Right cardiac atrium (tissue), 5 donors: ENCODE measurements around the gene YDJC. TPM values are rescaled to one million over a fixed set of nuclear protein-coding genes. Genes with fewer than 3 reads are reported as not detected.
A peak's percentile ranks its signal among the peaks of the same experiment; 100 is the strongest.
"Not testable (repeated sequence)": the region's sequence is repeated elsewhere in the genome, so short reads cannot be mapped to it uniquely, and the experiment has no call there.

Experiments used
- ATAC-seq, 2 donors: fragments of 200-7000 bp; cut with Tn5 transposase; one replicate each; pipeline versions ENCODE4 v1.8.0 to v1.9.1; 2020; ENCODE audit warnings: moderate library complexity in 2 of 2, mild to moderate bottlenecking in 1 of 2
- DNase-seq, 3 donors: peaks; one replicate each; pipeline ENCODE4 v3.0.0-alpha.2; 2020
- H3K27ac ChIP-seq: one replicate; pipeline ENCODE4 v1.5.1; 2013; ENCODE audit warnings: mild to moderate bottlenecking, low read length, control low read depth, moderate library complexity
- H3K27me3 ChIP-seq: one replicate; pipeline ENCODE4 v1.6.1; 2013; ENCODE audit not compliant: control insufficient read depth, insufficient read depth
- H3K4me1 ChIP-seq: one replicate; pipeline ENCODE4 v1.6.1; 2013; ENCODE audit warnings: low read length; ENCODE audit not compliant: control insufficient read depth, insufficient read depth
- H3K4me3 ChIP-seq: one replicate; pipeline ENCODE4 v1.5.1; 2013; ENCODE audit warnings: low read length, control low read depth
- H3K9me3 ChIP-seq: one replicate; pipeline ENCODE4 v1.6.1; 2013; ENCODE audit warnings: low read length; ENCODE audit not compliant: control insufficient read depth
- WGBS: extraction: QIAGEN DNeasy Blood & Tissue Kit; methylation state at CpG from one replicate; pipeline ENCODE4 v1.1.7; 2013; 5-methylcytosine and 5-hydroxymethylcytosine counted together
- intact Hi-C, 4 donors: fragments of 100-400 bp; cut with DNase I; formaldehyde crosslinking; loops; one replicate each; pipeline versions ENCODE4 v1.11.0 to v1.14.0; 2022 to 2023
- long read RNA-seq, 4 donors: library from polyadenylated mRNA; unstranded; transcript quantifications; one replicate each; pipeline ENCODE4 v2.0.0, GENCODE V29; 2020 to 2021
- polyA plus RNA-seq: library from polyadenylated mRNA; stranded (reverse); fragments of 200-250 nt; gene quantifications from one replicate; pipeline ENCODE4 v1.2.3, GENCODE V29; 2013
- total RNA-seq, 4 donors: library from RNA; stranded (reverse); fragmentation: NEBNext Ultra II Directional; extraction: Animal tissue kit (Norgen Biotek cat#: 25700); gene quantifications; one replicate each; pipeline ENCODE4 v1.2.1, GENCODE V29; 2021
- donor health status: healthy with polysubstance abuse.
- donor health status: DM: no; HTN: yes; CAD: no.
- donor health status: DM: no; HTN: no; CAD: no.
- donor health status: DM: no; HTN: yes; CAD: no; lungs with severe emphysema.
- donor health status: DM: yes; HTN: yes; CAD: no.

Gene YDJC
- total RNA-seq (1 to 10 TPM; 3.6 to 5.8 (median 5.3) TPM), polyA plus RNA-seq (7.9 TPM)
- long read RNA-seq, donor 1, partial matches to known transcripts = 4 of 12 reads
- long read RNA-seq, donor 1, other reads (novel, unspliced or antisense) = 0 of 12 reads
- long read RNA-seq, donor 2, partial matches to known transcripts = 0 of 8 reads
- long read RNA-seq, donor 2, other reads (novel, unspliced or antisense) = 3 of 8 reads
- long read RNA-seq, donor 3, transcript YDJC-203 (5 exons, 1,410 nt) = major isoform, 6 of 20 reads
- long read RNA-seq, donor 3, partial matches to known transcripts = 6 of 20 reads
- long read RNA-seq, donor 3, other reads (novel, unspliced or antisense) = 3 of 20 reads
- long read RNA-seq, donor 4, partial matches to known transcripts = 0 of 3 reads
- long read RNA-seq, donor 4, other reads (novel, unspliced or antisense) = 0 of 3 reads

GRCh38 chr22:21629255-21630149 lies at the start of gene YDJC:
Gene YDJC (minus strand): TSS chr22:21630022. CDS start chr22:21630014, 8 bp downstream.
- WGBS = under 1% methylated on average over 93 of the region's 93 CpGs
- DNase-seq (peak; percentile 93 to 97 (median 97)), ATAC-seq (peak; percentile 96 to 97)
- no peaks in the 10 kb centered on the region for H3K27me3 ChIP-seq
- intact Hi-C loops = no loop called here
- peak within 1 kb of the TSS; percentile 66 for H3K4me3 ChIP-seq
- no peak within 1 kb of the TSS for H3K27ac ChIP-seq
- H3K4me1 ChIP-seq = peaks cover 10% of the 10 kb centered on the region
- no peaks in the 10 kb centered on the region for H3K9me3 ChIP-seq

- ATAC-seq (no peak), DNase-seq (no peak)
- Histone ChIP-seq H3K4me3 (no peak overlapping the region), H3K27ac (no peak overlapping the region), H3K9me3 (no peaks in the 10 kb centered on the region), H3K27me3 (no peaks in the 10 kb centered on the region), H3K4me1 (no peaks in the 10 kb centered on the region)
- 78% methylated on average over 4 of the region's 4 CpGs for WGBS
- intact Hi-C loops = no loop called here
Observed at GRCh38 chr22:21679383-21679782, 49.6 kb upstream of the YDJC start.

- H3K4me1 ChIP-seq, ATAC-seq, H3K27me3 ChIP-seq, H3K4me3 ChIP-seq, H3K9me3 ChIP-seq, intact Hi-C loops, H3K27ac ChIP-seq: not testable (repeated sequence)
- DNase-seq = peak in 1 of 3 donors; percentile 12
- 96% methylated on average over 12 of the region's 12 CpGs for WGBS
Observed at GRCh38 chr22:21678842-21679241, 49.0 kb upstream of the YDJC start.

- Histone ChIP-seq H3K27ac (no peak overlapping the region), H3K27me3 (no peaks in the 10 kb centered on the region), H3K9me3 (no peaks in the 10 kb centered on the region), H3K4me3 (no peak overlapping the region), H3K4me1 (no peaks in the 10 kb centered on the region)
- intact Hi-C loops = no loop called here
- peak in 2 of 3 donors; percentile 66 to 76 for DNase-seq
- peak in 1 of 2 donors; percentile 50 for ATAC-seq
- WGBS = 79% methylated on average over 15 of the region's 15 CpGs
Observed at GRCh38 chr22:21677606-21678443, 48.0 kb upstream of the YDJC start.

GRCh38 chr22:21674638-21675245 lies 44.9 kb upstream of the YDJC start:
- no peaks in the 10 kb centered on the region for H3K27me3 ChIP-seq
- no peak overlapping the region for H3K27ac ChIP-seq
- intact Hi-C loops = no loop called here
- peak in 1 of 3 donors; percentile 21 for DNase-seq
- peaks cover 2% of the 10 kb centered on the region for H3K4me1 ChIP-seq
- 95% methylated on average over 12 of the region's 12 CpGs for WGBS
- ATAC-seq = no peak
- no peak overlapping the region for H3K4me3 ChIP-seq
- H3K9me3 ChIP-seq = no peaks in the 10 kb centered on the region

GRCh38 chr22:21673534-21674321 lies 43.9 kb upstream of the YDJC start:
- H3K4me1 ChIP-seq = peaks cover 2% of the 10 kb centered on the region
- no peak overlapping the region for H3K27ac ChIP-seq
- intact Hi-C loops = no loop called here
- WGBS = 91% methylated on average over 12 of the region's 12 CpGs
- H3K4me3 ChIP-seq = no peak overlapping the region
- no peaks in the 10 kb centered on the region for H3K27me3 ChIP-seq
- peak in 1 of 3 donors; percentile 21 for DNase-seq
- peak; percentile 8 for ATAC-seq
- H3K9me3 ChIP-seq = no peaks in the 10 kb centered on the region

- intact Hi-C loops = no loop called here
Observed at GRCh38 chr22:21672107-21672629, 42.3 kb upstream of the YDJC start.

GRCh38 chr22:21669026-21669425 lies 39.2 kb upstream of the YDJC start:
- DNase-seq (peak in 2 of 3 donors; percentile 9 to 27), ATAC-seq (no peak)
- Histone ChIP-seq H3K27me3 (no peaks in the 10 kb centered on the region), H3K4me1 (peaks cover 2% of the 10 kb centered on the region), H3K9me3 (no peaks in the 10 kb centered on the region), H3K4me3 (no peak overlapping the region), H3K27ac (no peak overlapping the region)
- intact Hi-C loops = no loop called here
- WGBS = 92% methylated on average over 9 of the region's 9 CpGs

More at GRCh38 chr22:21672107-21672629, 42.3 kb upstream of the YDJC start:
- no peak for ATAC-seq
- no peak overlapping the region for H3K27ac ChIP-seq
- no peaks in the 10 kb centered on the region for H3K27me3 ChIP-seq
- H3K4me3 ChIP-seq = no peak overlapping the region
- 77% methylated on average over 6 of the region's 6 CpGs for WGBS
- DNase-seq = no peak
- H3K9me3 ChIP-seq = no peaks in the 10 kb centered on the region
- peaks cover 2% of the 10 kb centered on the region for H3K4me1 ChIP-seq

- Histone ChIP-seq H3K27me3 (no peaks in the 10 kb centered on the region), H3K9me3 (no peaks in the 10 kb centered on the region), H3K4me1 (no peaks in the 10 kb centered on the region), H3K4me3 (peak overlapping the region; percentile 87), H3K27ac (no peak overlapping the region)
- intact Hi-C loops = no loop called here
- 56% methylated on average over 16 of the region's 16 CpGs for WGBS
- no peak for ATAC-seq
- DNase-seq = peak in 1 of 3 donors; percentile 23
Observed at GRCh38 chr22:21666786-21667185, 37.0 kb upstream of the YDJC start.
